IPS-NIHi11 (cell line): Measurements from ENCODE around the gene HDAC10.
"Not testable (repeated sequence)": the region's sequence is repeated elsewhere in the genome, so short reads cannot be mapped to it uniquely, and the experiment has no call there.

Source experiments
- DNase-seq: peaks from one replicate; pipeline ENCODE4 v3.0.0; 2012; ENCODE audit warnings: mixed read lengths, low spot score

Gene HDAC10

GRCh38 chr22:50285568-50286229 lies 34.6 kb upstream of the HDAC10 start:
- DNase-seq = no peak

DNA sequence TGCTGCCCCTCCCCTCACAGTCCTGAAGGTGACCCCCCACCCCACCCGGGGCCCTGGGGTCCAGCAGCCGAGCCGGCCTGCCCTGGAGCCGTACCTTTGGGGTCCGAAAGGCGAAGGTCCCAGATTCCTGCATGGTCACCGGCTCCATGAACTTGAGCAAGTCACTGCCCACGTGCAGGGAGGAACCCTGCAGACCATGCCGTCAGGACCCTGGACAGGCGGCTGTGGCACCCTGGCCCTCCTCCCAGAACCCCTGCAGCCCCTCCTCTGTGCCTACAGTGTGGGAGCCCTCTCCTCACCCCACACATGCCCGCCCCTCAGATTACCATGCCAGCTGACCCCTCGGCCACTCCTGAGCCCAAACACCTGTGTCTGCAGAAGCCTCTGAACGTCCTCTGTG lies 33.4 kb upstream of the HDAC10 start:
- no peak for DNase-seq

- DNase-seq = no peak
Measured at GRCh38 chr22:50283821-50284220, 32.8 kb upstream of the HDAC10 start.

DNA sequence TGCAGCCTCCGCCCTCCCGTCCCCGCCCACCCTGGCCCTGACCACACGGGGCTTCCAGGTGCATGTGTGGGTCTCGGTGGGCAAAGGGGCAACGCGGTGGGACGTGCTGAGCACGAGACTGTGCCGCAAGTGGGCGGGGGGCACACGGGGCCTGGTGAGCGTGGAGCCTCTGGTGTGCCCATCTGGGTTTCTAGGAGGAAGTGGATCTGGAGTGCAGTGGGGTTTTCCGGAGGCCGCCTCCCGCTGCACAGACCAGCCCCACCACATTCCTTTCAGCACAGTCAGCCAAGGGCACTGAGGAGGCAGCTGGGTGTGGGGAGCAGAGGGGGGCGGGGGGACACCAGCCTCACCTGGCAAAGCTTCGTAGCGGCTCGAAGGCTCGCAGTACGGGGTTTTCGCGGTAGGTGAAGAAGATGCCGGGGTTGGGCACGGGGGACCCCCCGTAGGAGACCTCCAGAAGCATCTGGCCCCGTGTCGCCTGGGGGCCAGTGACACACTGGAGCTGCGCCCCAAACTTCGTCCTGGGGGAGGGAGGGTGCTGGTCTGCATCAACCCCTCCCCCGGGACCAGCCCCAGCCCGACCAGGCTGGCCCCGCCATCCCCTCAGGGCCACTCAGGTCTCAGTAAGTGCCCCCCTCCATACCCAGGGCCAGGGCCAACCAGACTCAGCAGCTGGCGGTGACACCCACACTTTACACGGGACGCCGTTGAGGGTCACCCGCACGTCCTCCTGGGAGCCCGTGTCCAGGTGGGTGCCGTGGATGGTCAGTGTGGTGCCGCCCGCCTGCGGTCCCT lies 31.5 kb upstream of the HDAC10 start:
- DNase-seq = peak; percentile 63

GRCh38 chr22:50281957-50282356 lies 30.9 kb upstream of the HDAC10 start:
- DNase-seq = no peak

- DNase-seq = no peak
Measured at GRCh38 chr22:50281384-50281760, 30.3 kb upstream of the HDAC10 start.

GRCh38 chr22:50280708-50281383 lies 29.8 kb upstream of the HDAC10 start:
- no peak for DNase-seq

GRCh38 chr22:50280022-50280707 lies 29.1 kb upstream of the HDAC10 start:
- no peak for DNase-seq

GRCh38 chr22:50278956-50279619 lies 28.0 kb upstream of the HDAC10 start:
- DNase-seq = no peak

DNA sequence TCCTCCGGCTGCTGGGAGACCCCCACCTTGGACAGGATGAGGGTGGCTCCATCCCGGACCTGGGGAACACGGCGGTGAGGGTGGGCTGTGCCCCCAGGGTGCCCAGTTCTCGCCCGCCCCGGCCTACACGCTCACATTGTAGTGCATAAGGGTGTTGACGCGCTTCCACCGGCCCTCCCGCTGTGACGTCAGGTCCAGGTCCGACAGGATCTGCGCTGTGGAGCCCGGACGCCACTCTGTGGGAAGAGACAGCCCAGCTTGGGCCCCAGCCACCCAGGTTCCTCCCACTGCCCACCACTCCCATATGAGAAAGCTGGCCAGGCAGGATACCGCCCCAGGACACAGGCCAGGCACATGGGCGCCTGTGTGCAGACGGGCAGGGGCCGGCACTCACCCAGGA lies 27.4 kb upstream of the HDAC10 start:
- no peak for DNase-seq

- no peak for DNase-seq
Measured at GRCh38 chr22:50277761-50278160, 26.7 kb upstream of the HDAC10 start.

GRCh38 chr22:50276143-50276542 lies 25.1 kb upstream of the HDAC10 start:
- DNase-seq = peak; percentile 69

DNA sequence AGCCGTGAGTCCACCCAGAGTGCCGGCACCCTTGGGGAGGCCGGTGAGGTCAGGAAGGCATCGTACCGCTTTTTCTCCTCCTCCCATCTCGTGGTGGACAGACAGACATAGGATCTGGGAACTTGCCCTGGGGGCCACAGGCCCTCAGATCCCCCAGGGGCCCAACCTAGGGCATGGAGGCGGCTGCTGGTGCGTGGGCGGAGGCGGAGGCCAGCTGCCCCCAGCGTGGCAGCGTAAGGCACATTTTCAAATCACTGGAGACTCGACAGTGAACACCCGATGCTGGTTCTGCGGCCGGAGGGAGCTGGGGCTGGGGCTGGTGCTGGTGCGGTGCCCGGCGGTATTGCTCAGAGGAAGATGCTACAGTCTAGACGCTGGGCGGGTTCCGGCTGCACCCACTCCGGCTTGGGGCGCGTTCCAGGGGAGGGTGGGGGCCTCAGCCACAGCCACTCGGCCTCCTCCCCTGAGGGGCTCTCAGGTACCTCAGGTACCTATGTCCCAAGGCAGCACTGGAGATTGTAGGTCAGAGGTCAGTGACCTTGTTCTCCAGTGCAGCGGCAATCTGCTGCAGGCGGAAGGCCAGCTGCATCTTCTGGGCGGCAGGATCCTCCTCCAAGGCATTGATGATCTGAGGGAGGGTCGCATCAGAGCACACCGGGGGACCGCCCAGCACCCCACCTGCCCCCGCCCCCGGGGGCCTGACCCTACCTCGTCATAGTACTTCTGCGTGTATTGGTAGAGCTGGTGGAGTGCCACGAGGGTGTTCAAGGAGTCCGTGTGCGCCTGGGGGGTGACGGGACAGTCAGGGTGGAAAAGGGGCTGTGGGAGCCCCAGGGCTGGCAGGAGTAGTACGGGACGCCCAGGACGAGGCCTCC lies 24.4 kb upstream of the HDAC10 start:
- no peak for DNase-seq

DNA sequence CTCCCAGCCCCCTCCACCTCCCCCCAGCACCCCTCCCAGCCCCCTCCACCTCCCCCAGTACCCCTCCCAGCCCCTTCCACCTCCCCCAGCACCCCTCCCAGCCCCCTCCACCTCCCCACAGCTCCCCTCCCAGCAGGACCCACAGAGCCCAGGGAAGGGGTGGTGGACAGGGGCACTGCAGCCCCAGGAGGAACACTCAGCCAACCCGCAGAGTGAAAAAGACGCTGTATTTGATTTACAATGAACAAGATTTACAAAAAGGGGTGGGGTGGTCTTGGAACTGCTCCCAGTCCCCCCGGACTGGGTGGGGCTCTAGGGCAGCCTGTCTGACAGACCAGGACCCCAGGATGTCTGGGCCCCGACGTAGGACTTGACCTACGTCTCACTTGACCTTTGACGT lies 23.7 kb upstream of the HDAC10 start:
- no peak for DNase-seq

DNA sequence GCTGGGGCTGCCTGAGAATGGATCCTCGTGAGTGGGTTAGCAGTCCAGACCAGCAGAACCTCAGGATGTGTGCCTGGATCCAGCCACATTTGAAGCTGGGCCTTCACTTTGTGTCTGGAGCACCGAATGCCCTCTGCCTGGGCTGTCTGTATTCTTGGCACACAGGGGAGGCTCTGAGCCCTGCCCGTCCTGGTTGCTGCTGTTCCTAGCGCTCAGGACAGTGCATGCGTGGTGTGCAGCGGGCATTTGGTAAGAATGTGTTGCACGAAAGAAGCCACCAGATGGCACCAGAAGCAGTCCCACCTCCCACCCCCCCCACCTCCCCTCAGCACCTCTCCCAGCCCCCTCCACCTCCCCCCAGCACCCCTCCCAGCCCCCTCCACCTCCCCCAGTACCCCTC lies 23.2 kb upstream of the HDAC10 start:
- DNase-seq = peak; percentile 64

GRCh38 chr22:50273781-50274180 lies 22.7 kb upstream of the HDAC10 start:
- not testable (repeated sequence) for DNase-seq

GRCh38 chr22:50273352-50273751 lies 22.3 kb upstream of the HDAC10 start:
- not testable (repeated sequence) for DNase-seq

DNA sequence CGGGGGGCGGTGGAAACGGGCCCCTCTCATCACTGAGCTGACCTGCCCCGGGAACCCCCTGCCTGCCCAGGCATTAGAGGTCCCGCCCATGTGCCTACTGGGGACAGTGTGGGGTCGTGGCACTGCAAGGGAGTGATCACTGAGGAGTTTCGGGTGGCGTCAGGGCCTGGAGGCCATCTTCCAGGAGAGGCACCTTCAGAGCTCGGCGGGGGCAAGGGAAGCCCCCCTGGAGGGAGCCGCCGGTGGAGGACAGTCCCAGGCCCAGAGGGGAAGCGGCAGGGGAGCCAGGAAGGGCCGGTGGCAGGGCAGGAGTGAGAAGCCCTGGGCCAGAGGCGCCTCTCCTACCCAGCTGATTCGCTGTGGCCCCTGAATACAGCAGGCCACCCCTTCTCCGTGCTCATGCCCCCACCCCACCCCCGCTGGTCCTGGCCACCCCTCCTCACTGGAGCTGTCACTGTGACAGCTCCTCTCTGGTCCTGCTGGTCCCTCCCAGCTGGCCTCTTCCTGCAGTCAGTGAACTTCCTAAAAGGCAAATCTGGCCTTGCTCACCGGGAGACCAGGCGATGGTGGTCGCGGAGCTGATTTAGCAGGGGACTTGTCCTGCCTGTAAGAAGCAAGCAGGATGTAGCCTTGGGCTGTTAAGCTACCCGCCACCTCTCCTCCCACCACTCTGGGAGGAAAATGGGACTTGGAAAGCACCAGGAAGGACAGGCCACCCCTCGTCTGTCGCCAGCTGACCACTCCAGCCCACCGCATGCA lies 21.2 kb upstream of the HDAC10 start:
- DNase-seq = no peak

DNA sequence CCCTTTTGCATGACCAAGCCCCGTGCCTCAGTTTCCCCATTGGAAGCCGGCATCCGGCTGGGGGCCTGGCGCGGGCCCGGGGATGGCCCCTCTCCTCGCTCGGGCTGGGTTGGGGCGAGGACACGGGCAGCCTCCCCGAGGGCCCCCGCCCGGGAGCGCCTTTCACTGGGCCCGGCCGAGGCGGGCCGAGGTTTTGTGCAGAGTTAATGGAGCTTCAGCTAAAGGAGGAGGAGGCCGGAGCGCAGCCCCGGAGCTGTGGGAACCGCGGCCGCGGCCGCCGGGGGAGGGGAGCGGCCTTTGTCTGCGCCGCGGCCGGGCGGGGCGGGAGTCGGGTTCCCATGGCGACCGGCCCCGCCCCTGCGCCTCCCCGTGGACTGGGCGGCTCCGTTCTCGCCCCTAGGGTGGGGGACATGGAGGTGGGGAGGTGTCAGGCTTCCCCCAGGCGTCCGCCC lies 20.5 kb upstream of the HDAC10 start:
- DNase-seq = peak; percentile 86
